ENCODE measurements around the gene TMEM63A. TPM values are rescaled to one million over a fixed set of nuclear protein-coding genes. Genes with fewer than 3 reads are reported as not detected.
A peak's percentile ranks its signal among the peaks of the same experiment; 100 is the strongest.

Gene TMEM63A
- polyA plus RNA-seq, 1 experiment, result 17.1 TPM

DNA sequence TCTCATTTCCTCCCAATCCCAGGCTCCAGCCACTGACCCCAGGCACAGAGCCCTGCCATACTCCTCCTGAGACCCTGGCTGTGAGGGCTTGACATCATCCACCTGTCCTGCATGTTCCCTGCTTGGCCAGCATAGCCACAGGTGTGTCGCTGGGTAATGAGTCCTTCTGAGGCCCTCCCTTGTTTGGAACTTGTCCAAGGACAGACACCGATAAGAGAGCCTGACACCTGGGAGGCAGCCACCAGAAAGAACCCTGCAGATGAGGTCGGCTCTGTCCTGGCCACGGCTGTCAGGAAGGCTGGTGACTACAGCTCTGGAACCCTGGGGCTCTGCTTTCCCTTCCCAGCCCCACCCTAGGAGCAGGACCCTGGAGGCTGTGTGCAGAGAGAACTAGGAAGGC, 34.6 kb downstream of the TMEM63A start:
- no peaks in the 10 kb centered on the region for H3K27me3 ChIP-seq (ENCODE audit: control insufficient read depth, insufficient read depth, low read length)
- TF ChIP-seq, protein P1, sequence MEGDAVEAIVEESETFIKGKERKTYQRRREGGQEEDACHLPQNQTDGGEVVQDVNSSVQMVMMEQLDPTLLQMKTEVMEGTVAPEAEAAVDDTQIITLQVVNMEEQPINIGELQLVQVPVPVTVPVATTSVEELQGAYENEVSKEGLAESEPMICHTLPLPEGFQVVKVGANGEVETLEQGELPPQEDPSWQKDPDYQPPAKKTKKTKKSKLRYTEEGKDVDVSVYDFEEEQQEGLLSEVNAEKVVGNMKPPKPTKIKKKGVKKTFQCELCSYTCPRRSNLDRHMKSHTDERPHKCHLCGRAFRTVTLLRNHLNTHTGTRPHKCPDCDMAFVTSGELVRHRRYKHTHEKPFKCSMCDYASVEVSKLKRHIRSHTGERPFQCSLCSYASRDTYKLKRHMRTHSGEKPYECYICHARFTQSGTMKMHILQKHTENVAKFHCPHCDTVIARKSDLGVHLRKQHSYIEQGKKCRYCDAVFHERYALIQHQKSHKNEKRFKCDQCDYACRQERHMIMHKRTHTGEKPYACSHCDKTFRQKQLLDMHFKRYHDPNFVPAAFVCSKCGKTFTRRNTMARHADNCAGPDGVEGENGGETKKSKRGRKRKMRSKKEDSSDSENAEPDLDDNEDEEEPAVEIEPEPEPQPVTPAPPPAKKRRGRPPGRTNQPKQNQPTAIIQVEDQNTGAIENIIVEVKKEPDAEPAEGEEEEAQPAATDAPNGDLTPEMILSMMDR (IDR thresholded peaks at IDR 0.05; ENCODE audit: low read depth, low read length), result no peak
- CTCF ChIA-PET, result interaction anchor here (1.1 kb wide), 1 partner anchor 373 kb away, joined by 4 read pairs; no protein-coding TSS in a partner anchor
- H3K4me3 ChIP-seq (ENCODE audit: low read depth, low read length), result no peak overlapping the region
- POLR2A ChIA-PET, result no interaction called here
- no peaks in the 10 kb centered on the region for H3K9me3 ChIP-seq (ENCODE audit: control insufficient read depth, insufficient read depth, low read length)
- DNase-seq (ENCODE audit: low read depth, low spot score), result no peak
- no peak overlapping the region for H3K27ac ChIP-seq (ENCODE audit: low read depth, low read length)

DNA sequence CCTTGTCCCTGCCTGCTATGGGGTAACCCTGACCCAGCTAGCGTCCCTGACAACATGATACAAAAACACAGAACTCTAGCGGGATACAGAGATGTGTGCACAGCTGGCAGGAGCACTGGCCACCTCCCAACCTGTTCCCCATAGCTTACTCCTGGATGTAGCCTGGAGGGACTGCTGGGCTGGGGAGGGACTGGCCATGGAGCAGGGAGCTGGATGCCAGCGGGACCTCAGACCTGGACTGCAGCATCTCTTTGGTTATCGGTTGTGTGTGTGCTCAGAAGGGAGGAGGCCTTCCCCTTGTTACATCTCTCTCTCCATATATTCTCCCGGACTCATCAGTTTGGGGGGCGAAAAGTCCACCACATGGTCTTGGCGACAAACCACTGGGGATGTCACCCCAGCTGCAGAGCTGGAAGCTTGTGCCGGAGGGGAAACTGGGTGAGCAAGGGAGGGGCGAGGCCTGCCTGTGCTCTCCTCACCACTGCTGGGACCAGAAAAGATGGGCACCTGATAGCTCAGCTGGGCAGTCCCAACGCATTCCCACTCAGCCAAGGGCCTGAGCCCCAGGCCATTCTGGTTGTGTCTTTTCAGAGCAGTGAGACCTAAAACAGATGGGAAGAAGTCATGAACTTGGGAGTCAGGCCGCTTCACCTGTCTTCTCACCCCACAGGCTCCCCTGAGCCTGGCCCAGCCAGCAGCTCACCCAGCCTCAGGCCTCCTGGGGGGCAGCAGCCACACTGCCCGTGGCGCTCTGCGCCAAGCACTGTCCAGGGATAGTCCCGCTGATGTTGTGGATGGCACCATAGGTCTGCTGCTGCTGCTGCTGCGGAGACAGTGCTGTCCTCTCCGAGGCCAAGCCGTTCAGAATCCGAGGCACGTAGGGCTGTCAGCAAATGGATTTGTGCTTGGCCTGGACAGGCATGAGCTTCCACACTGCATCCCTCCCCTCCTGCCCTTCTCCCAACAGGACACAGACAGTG, 35.6 kb downstream of the TMEM63A start:
- DNase-seq (ENCODE audit: low read depth, low spot score), result no peak
- Histone ChIP-seq H3K27me3 (ENCODE audit: control insufficient read depth, insufficient read depth, low read length) (no peaks in the 10 kb centered on the region), H3K4me3 (ENCODE audit: low read depth, low read length) (no peak overlapping the region), H3K9me3 (ENCODE audit: control insufficient read depth, insufficient read depth, low read length) (no peaks in the 10 kb centered on the region), H3K27ac (ENCODE audit: low read depth, low read length) (no peak overlapping the region)
- TF ChIP-seq, protein P1 (IDR thresholded peaks at IDR 0.05; ENCODE audit: low read depth, low read length), result no peak
- ChIA-PET CTCF (interaction anchor here (0.8 to 2.6 kb wide), 12 partner anchors 8 to 376 kb away, joined by 3 to 21 read pairs (median 4); partner anchors contain the start of gene SRP9), POLR2A (no interaction called here)

DNA sequence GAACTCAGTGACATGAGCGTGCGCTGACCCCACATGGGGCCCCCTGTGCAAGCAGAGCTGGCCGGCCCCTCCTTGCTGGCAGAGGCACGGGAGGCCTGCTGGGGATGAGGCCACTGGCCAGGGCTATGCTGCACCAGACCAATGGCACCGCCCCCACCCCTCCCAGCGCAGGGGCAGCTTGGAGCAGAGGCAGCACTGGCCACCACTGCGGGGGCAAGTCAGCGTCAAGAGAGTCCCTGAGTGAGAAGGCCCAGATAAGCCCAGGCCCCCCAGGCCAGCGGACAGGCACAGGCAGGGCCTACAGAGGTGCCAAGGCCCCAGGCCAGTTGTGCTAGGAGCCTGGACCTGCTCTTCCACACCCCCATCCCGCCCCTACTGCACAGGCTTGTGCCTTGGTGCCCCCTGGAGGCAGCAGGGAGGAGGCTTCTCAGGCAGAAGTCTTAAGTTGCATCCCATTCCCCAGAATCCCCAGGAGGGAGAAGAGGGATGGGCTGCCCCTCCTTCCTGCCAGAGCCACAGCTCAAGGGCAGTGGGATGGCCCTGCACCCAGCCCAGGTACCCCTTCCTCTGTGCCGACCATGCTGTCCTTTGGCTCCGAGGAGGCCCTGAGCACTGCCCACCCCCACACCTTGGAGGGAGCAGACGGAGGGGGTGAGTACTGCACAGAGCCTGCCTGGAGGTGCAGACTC, 36.5 kb downstream of the TMEM63A start:
- TF ChIP-seq, protein P1 (IDR thresholded peaks at IDR 0.05; ENCODE audit: low read depth, low read length), result peak; percentile 83
- no peaks in the 10 kb centered on the region for H3K9me3 ChIP-seq (ENCODE audit: control insufficient read depth, insufficient read depth, low read length)
- H3K27ac ChIP-seq (ENCODE audit: low read depth, low read length), result no peak overlapping the region
- peak; percentile 45 for DNase-seq (ENCODE audit: low read depth, low spot score)
- H3K27me3 ChIP-seq (ENCODE audit: control insufficient read depth, insufficient read depth, low read length), result no peaks in the 10 kb centered on the region
- no peak overlapping the region for H3K4me3 ChIP-seq (ENCODE audit: low read depth, low read length)
- CTCF ChIA-PET, result interaction anchor here (0.6 to 2.6 kb wide), 20 partner anchors 7 to 1519 kb away, joined by 3 to 21 read pairs (median 4); partner anchors contain the start of genes SRP9 and TMEM63A
- POLR2A ChIA-PET, result interaction anchor here (0.9 to 1.1 kb wide), 2 partner anchors 11 to 36 kb away, joined by 3 to 4 read pairs; partner anchors contain the start of gene EPHX1

DNA sequence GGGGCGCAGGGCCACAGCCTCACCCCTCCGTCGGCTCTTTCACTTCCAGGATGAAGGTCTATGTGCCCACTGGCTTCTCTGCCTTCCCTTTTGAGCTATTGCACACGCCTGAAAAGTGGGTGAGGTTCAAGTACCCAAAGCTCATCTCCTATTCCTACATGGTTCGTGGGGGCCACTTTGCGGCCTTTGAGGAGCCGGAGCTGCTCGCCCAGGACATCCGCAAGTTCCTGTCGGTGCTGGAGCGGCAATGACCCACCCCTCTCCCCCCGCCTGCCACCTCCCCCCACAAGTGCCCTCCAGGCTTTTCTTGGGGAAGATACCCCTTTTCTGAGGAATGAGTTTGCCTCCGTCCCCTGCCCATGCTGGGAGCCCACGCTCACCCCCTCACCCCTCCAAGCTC, 37.1 kb downstream of the TMEM63A start:
- Histone ChIP-seq H3K27me3 (ENCODE audit: control insufficient read depth, insufficient read depth, low read length) (no peaks in the 10 kb centered on the region), H3K27ac (ENCODE audit: low read depth, low read length) (no peak overlapping the region), H3K9me3 (ENCODE audit: control insufficient read depth, insufficient read depth, low read length) (no peaks in the 10 kb centered on the region), H3K4me3 (ENCODE audit: low read depth, low read length) (no peak overlapping the region)
- POLR2A ChIA-PET, result interaction anchor here (0.9 to 1.1 kb wide), 2 partner anchors 12 to 35 kb away, joined by 3 to 4 read pairs; partner anchors contain the start of gene EPHX1
- no peak for DNase-seq (ENCODE audit: low read depth, low spot score)
- CTCF ChIA-PET, result interaction anchor here (0.6 to 2.6 kb wide), 15 partner anchors 8 to 1518 kb away, joined by 3 to 21 read pairs (median 4); partner anchors contain the start of genes SRP9 and TMEM63A
- TF ChIP-seq, protein P1 (IDR thresholded peaks at IDR 0.05; ENCODE audit: low read depth, low read length), result no peak

Measured in AG04450 (cell line).